ENCODE data around the gene CTH. TPM values are rescaled to one million over a fixed set of nuclear protein-coding genes. Genes with fewer than 3 reads are reported as not detected.
"Not testable (repeated sequence)": the region's sequence is repeated elsewhere in the genome, so short reads cannot be mapped to it uniquely, and the experiment has no call there.

CTH gene
- total RNA-seq, 4 donors from 2014 or later, result 14.7 to 22.2 (median 15.4) TPM

DNA sequence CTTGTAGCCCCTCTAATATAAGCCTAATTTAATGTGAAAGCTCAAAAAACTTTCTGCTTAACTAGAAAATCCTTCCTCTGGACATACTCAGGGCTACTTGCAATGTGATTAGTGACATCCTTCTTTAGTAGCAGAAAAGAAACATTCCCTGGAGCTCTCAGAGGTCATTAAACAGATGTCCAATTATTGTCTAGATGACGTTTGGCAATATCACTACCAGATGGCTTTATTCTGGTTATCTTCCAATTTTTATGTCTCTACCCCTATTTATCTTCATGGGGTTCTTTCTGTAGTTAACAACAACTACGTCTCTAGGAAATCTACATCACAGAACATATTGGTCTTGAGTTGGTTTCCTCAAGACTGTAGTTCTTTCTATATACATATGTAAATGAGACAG, 44.2 kb downstream of the CTH start:
- WGBS, 2 donors, result 55 to 68% methylated on average over 2 of the region's 2 CpGs
- no peaks in the 10 kb centered on the region for H3K27me3 ChIP-seq
- no peak overlapping the region for H3K27ac ChIP-seq
- H3K4me1 ChIP-seq, result no peaks in the 10 kb centered on the region
- no peaks in the 10 kb centered on the region for H3K36me3 ChIP-seq
- TF ChIP-seq, protein P1, sequence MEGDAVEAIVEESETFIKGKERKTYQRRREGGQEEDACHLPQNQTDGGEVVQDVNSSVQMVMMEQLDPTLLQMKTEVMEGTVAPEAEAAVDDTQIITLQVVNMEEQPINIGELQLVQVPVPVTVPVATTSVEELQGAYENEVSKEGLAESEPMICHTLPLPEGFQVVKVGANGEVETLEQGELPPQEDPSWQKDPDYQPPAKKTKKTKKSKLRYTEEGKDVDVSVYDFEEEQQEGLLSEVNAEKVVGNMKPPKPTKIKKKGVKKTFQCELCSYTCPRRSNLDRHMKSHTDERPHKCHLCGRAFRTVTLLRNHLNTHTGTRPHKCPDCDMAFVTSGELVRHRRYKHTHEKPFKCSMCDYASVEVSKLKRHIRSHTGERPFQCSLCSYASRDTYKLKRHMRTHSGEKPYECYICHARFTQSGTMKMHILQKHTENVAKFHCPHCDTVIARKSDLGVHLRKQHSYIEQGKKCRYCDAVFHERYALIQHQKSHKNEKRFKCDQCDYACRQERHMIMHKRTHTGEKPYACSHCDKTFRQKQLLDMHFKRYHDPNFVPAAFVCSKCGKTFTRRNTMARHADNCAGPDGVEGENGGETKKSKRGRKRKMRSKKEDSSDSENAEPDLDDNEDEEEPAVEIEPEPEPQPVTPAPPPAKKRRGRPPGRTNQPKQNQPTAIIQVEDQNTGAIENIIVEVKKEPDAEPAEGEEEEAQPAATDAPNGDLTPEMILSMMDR (IDR thresholded peaks at IDR 0.05), result no peak
- TF ChIP-seq POLR2A (IDR thresholded peaks at IDR 0.05), result no peak
- DNase-seq, result no peak
- intact Hi-C loops (cut with DNase I), result no loop called here
- H3K4me3 ChIP-seq (replicated peaks in 1 of 3), result no peak overlapping the region
- no peaks in the 10 kb centered on the region for H3K9me3 ChIP-seq

DNA sequence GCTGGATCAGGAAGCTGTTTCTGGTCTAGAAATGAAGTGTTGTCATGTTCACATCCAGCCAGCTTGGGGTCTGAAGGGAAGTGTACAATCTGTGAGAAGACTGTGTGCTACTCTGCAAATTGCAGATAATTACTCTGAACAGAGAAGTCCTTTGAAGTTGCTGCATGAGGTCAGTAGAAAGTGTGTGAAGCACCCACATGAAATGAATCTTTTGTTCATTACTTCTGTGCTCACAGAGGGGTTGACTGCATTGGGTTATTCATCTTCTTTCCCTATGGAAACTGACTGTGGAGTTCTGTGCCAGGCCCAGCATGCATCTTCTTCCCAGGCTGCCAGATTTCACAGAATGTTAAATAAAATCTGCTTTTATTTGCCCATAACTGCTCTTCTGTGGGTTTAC, 47.1 kb downstream of the CTH start:
- no peaks in the 10 kb centered on the region for H3K27me3 ChIP-seq
- H3K36me3 ChIP-seq, result no peaks in the 10 kb centered on the region
- no peak overlapping the region for H3K27ac ChIP-seq

DNA sequence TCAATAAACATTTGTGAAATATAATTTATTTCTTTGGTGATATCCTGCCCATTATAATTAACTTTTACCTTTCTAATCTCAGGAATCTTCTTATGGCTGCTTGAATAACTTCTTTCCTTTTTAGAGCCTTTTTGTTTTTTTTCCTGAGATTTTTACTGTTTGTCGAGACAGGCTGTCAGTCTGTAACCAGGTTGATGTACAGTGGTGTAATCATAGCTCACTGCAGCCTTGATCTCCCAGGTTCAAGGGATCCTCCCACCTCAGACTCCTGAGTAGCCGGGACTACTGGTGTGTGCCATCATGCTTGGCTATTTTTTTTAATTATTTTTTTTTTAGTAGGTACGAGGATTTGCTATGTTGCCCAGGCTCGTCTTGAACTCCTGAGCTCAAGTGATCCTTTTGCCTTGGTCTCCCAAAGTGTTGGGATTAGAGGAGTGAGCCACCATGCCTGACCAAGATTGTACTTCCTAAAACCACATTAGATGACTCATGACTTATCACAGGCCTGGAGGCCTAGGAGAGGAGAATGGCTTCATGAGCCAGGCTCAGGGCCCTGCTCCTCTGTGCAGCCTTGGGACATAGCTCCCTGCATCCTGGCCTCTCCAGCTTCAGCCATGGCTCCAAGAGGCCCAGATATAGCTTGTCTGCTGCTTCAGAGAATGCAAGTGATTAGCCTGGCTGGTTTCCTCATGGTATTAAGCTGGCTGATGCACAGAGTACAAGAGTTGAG, 48.6 kb downstream of the CTH start:
- Histone ChIP-seq H3K4me1 (no peaks in the 10 kb centered on the region), H3K36me3 (no peaks in the 10 kb centered on the region), H3K27ac (no peak overlapping the region), H3K4me3 (replicated peaks in 1 of 3) (no peak overlapping the region), H3K27me3 (no peaks in the 10 kb centered on the region), H3K9me3 (no peaks in the 10 kb centered on the region)
- intact Hi-C loops (cut with DNase I), result no loop called here
- no peak for DNase-seq
- WGBS, 2 donors, result 82 to 89% methylated on average over 4 of the region's 4 CpGs
- TF ChIP-seq, protein P1 (IDR thresholded peaks at IDR 0.05), result no peak
- no peak for TF ChIP-seq POLR2A (IDR thresholded peaks at IDR 0.05)

More for the DNA sequence above, 47.1 kb downstream of the CTH start:
- intact Hi-C loops (cut with DNase I), result no loop called here
- DNase-seq, result no peak
- TF ChIP-seq POLR2A (IDR thresholded peaks at IDR 0.05), result no peak
- TF ChIP-seq, protein P1 (IDR thresholded peaks at IDR 0.05), result no peak
- Histone ChIP-seq H3K4me3 (replicated peaks in 1 of 3) (no peak overlapping the region), H3K9me3 (no peaks in the 10 kb centered on the region), H3K4me1 (no peaks in the 10 kb centered on the region)

DNA sequence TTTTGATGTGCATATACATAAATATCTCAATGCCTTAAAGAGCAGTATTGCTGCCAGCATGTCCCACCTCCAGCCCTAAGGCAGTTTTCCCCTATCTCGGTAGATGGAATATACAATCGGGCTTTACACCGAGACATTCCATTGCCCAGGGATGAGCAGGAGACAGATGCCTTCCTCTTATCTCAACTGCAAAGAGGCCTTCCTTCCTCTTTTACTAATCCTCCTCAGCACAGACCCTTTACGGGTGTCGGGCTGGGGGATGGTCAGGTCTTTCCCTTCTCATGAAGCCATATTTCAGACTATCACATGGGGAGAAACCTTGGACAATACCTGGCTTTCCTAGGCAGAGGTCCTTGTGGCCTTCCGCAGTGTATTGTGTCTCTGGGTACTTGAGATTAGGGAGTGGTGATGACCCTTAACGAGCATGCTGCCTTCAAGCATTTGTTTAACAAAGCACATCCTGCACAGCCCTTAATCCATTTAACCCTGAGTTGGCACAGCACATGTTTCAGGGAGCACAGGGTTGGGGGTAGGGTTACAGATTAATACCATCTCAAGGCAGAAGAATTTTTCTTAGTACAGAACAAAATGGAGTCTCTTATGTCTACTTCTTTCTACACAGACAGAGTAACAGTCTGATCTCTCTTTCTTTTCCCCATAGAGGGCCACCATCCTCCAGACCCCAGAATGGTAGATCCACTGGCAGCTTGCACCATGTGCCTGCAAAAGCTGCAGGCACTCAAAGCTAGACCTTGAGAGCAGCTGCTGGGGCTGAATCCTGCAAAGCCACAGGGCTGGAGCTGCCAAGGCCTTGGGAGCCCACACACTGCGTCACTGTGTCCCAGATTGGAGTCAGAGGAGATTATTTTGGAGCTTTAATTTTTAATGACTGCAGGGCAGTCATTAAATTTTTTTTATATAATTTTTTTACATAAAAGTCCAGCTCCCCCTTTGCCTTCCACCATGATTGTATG, 50.0 kb downstream of the CTH start:
- H3K36me3 ChIP-seq; H3K27ac ChIP-seq; H3K9me3 ChIP-seq; DNase-seq; H3K4me1 ChIP-seq; H3K4me3 ChIP-seq (replicated peaks in 1 of 3); H3K27me3 ChIP-seq; intact Hi-C loops (cut with DNase I): not testable (repeated sequence)
- WGBS, 2 donors, result 69 to 70% methylated on average over 8 of the region's 8 CpGs

DNA sequence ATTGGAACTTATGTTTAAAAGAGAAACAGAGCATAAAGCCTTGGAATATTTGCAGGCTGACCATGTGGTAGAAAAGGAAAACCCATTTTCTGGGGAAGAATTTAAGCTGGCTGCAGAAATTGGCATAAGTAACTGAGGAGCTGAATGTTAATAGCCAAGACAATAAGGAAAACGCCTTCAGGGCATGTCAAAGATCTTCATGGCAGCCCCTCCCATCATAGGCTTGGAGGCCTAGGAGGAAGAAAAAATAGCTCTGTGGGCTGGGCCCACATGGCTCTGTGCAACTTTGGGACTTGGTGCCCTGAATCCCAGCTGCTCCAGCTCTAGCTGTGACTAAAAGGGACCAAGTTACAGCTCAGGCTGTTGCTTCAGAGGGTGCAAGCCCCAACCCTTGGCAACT, 51.5 kb downstream of the CTH start:
- H3K27me3 ChIP-seq, result no peaks in the 10 kb centered on the region
- no peak for DNase-seq
- H3K27ac ChIP-seq, result no peak overlapping the region
- no peaks in the 10 kb centered on the region for H3K9me3 ChIP-seq
- intact Hi-C loops (cut with DNase I), result no loop called here
- WGBS, 2 donors, result 80 to 100% methylated on average over 1 of the region's 1 CpG
- H3K36me3 ChIP-seq, result no peaks in the 10 kb centered on the region
- H3K4me1 ChIP-seq, result peaks cover 9 to 13% of the 10 kb centered on the region in 2 donors
- TF ChIP-seq, protein P1 (IDR thresholded peaks at IDR 0.05), result no peak
- no peak for TF ChIP-seq POLR2A (IDR thresholded peaks at IDR 0.05)
- H3K4me3 ChIP-seq (replicated peaks in 1 of 3), result no peak overlapping the region
